ENCODE results near the gene THUMPD2. TPM values are rescaled to one million over a fixed set of nuclear protein-coding genes. Genes with fewer than 3 reads are reported as not detected.

Gene THUMPD2
- polyA plus RNA-seq, 1 donor (not counting 4 experiments of a cell fraction or from before 2014, with no cell fraction given): 18.2 TPM

GRCh38 chr2:39805936-39806608, 27.0 kb upstream of the THUMPD2 start:
- dilution Hi-C loops (cut with MboI; ENCODE audit: extremely low pct_ligation_motif_present, low sequenced_read_pairs): no loop called here
- Histone ChIP-seq H3K9ac (ENCODE audit: control insufficient read depth, extremely low read depth, insufficient read depth, low read length) (no peak overlapping the region), H3K79me2 (ENCODE audit: control insufficient read depth, insufficient read depth, low read length) (no peaks in the 10 kb centered on the region), H3K27ac (ENCODE audit: control insufficient read depth, insufficient read depth, low read length) (no peak overlapping the region), H4K20me1 (ENCODE audit: control insufficient read depth, extremely low read depth, insufficient read depth, low read length) (no peaks in the 10 kb centered on the region), H3K27me3 (ENCODE audit: control insufficient read depth, extremely low read depth, insufficient read depth, low read length) (no peaks in the 10 kb centered on the region), H3K4me3 (ENCODE audit: control insufficient read depth in 2 of 3, extremely low read depth in 1 of 3, insufficient read depth in 2 of 3, low read depth in 1 of 3, low read length in 3 of 3) (no peak overlapping the region), H3K4me2 (ENCODE audit: control insufficient read depth, extremely low read depth, insufficient read depth, low read depth, low read length) (no peak overlapping the region), H3K9me3 (ENCODE audit: control insufficient read depth, low read depth, low read length) (no peaks in the 10 kb centered on the region), H3K4me1 (ENCODE audit: control insufficient read depth, extremely low read depth, insufficient read depth, low read length) (no peaks in the 10 kb centered on the region), H3K9me1 (ENCODE audit: control insufficient read depth, extremely low read depth, insufficient read depth, low read length) (no peaks in the 10 kb centered on the region), H2AFZ (ENCODE audit: control insufficient read depth, low read length) (no peak overlapping the region), H3K36me3 (ENCODE audit: control insufficient read depth in 2 of 2, extremely low read depth in 1 of 2, insufficient read depth in 2 of 2, low read length in 2 of 2) (no peaks in the 10 kb centered on the region)
- FAIRE-seq (no peak), DNase-seq (ENCODE audit: low read depth, low spot score) (no peak)
- TF ChIP-seq CTCF (optimal IDR thresholded peaks at IDR 0.05 in 1 of 3, IDR thresholded peaks at IDR 0.05 in 1 of 3, conservative IDR thresholded peaks at IDR 0.05 in 1 of 3; ENCODE audit: extremely low read depth in 1 of 3, insufficient read depth in 2 of 3, low read length in 3 of 3) (no peak), EZH2 (IDR thresholded peaks at IDR 0.05; ENCODE audit: low read length) (no peak)

GRCh38 chr2:39803839-39804238, 24.8 kb upstream of the THUMPD2 start:
- no peak for FAIRE-seq
- TF ChIP-seq CTCF (optimal IDR thresholded peaks at IDR 0.05 in 1 of 3, IDR thresholded peaks at IDR 0.05 in 1 of 3, conservative IDR thresholded peaks at IDR 0.05 in 1 of 3; ENCODE audit: extremely low read depth in 1 of 3, insufficient read depth in 2 of 3, low read length in 3 of 3) (no peak), EZH2 (IDR thresholded peaks at IDR 0.05; ENCODE audit: low read length) (no peak)
- Histone ChIP-seq H3K9ac (ENCODE audit: control insufficient read depth, extremely low read depth, insufficient read depth, low read length) (no peak overlapping the region), H3K27me3 (ENCODE audit: control insufficient read depth, extremely low read depth, insufficient read depth, low read length) (no peaks in the 10 kb centered on the region), H4K20me1 (ENCODE audit: control insufficient read depth, extremely low read depth, insufficient read depth, low read length) (no peaks in the 10 kb centered on the region), H2AFZ (ENCODE audit: control insufficient read depth, low read length) (no peak overlapping the region), H3K9me3 (ENCODE audit: control insufficient read depth, low read depth, low read length) (no peaks in the 10 kb centered on the region), H3K4me1 (ENCODE audit: control insufficient read depth, extremely low read depth, insufficient read depth, low read length) (no peaks in the 10 kb centered on the region), H3K79me2 (ENCODE audit: control insufficient read depth, insufficient read depth, low read length) (no peaks in the 10 kb centered on the region), H3K4me3 (ENCODE audit: control insufficient read depth in 2 of 3, extremely low read depth in 1 of 3, insufficient read depth in 2 of 3, low read depth in 1 of 3, low read length in 3 of 3) (no peak overlapping the region), H3K36me3 (ENCODE audit: control insufficient read depth in 2 of 2, extremely low read depth in 1 of 2, insufficient read depth in 2 of 2, low read length in 2 of 2) (no peaks in the 10 kb centered on the region), H3K9me1 (ENCODE audit: control insufficient read depth, extremely low read depth, insufficient read depth, low read length) (no peaks in the 10 kb centered on the region), H3K27ac (ENCODE audit: control insufficient read depth, insufficient read depth, low read length) (no peak overlapping the region), H3K4me2 (ENCODE audit: control insufficient read depth, extremely low read depth, insufficient read depth, low read depth, low read length) (no peak overlapping the region)
- dilution Hi-C loops (cut with MboI; ENCODE audit: extremely low pct_ligation_motif_present, low sequenced_read_pairs): no loop called here
- DNase-seq (ENCODE audit: low read depth, low spot score): no peak

All from keratinocyte (primary cell).